Fibroblast of skin of scalp (primary cell): Measurements from ENCODE around the gene TMEM215. TPM values are rescaled to one million over a fixed set of nuclear protein-coding genes. Genes with fewer than 3 reads are reported as not detected.
A peak's percentile ranks its signal among the peaks of the same experiment; 100 is the strongest.
"Not testable (repeated sequence)": the region's sequence is repeated elsewhere in the genome, so short reads cannot be mapped to it uniquely, and the experiment has no call there.

Experiments
- DNase-seq: peaks from one replicate; pipeline ENCODE4 v3.0.0-alpha.2; 2013
- polyA plus RNA-seq, 2 experiments: library from polyadenylated mRNA; unstranded; fragments of 120-200 nt; gene quantifications; one replicate each; pipeline ENCODE4 v1.2.1, GENCODE V29; 2013; ENCODE audit not compliant: insufficient read length in 2 of 2

The TMEM215 gene, protein sequence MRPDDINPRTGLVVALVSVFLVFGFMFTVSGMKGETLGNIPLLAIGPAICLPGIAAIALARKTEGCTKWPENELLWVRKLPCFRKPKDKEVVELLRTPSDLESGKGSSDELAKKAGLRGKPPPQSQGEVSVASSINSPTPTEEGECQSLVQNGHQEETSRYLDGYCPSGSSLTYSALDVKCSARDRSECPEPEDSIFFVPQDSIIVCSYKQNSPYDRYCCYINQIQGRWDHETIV
- 0.04 TPM for polyA plus RNA-seq (2013, experiment 1 of 2; ENCODE audit: insufficient read length)
- polyA plus RNA-seq (2013, experiment 2 of 2; ENCODE audit: insufficient read length): 0.05 TPM

DNA sequence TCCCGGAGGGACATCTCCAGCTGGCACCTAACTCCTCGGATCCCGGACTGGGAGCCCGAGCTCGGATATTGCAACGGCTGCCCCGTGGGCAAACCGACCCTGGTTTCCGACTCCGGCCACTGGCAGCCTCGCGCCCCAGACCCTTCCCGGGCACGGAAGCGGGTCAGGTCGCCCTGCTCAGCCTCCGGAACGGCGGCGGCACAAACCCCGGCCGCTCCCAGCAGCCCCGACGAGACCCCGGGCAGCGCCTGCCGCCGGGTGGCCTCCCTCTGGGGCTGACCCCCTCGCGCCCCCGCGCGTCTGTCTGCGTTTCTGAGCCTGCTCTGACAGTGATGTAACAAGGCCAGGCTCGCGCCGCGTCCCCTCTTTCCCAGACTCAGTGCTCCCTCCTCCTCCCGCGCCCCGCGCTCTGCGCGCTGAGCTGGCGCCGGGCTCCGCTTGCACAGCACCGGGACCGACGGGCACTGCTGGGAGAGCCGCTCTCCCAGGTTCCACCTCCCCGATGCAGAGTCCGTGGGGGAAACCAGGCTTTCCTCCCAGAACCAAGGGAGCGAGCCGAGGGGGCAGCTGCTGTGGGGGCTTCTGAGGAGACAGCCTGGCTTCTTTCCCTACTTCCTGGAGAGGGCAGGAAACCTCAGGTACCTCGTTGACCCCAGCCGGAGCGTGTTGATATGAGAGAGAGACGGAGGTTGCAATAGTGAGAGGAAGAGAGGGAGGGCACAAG lies at the start of gene TMEM215:
TMEM215 (plus strand) TSS at position 373 of the 724 bp plus-strand sequence. CDS start 644 bp downstream, outside the sequence.
- peak; percentile 1 for DNase-seq

DNA sequence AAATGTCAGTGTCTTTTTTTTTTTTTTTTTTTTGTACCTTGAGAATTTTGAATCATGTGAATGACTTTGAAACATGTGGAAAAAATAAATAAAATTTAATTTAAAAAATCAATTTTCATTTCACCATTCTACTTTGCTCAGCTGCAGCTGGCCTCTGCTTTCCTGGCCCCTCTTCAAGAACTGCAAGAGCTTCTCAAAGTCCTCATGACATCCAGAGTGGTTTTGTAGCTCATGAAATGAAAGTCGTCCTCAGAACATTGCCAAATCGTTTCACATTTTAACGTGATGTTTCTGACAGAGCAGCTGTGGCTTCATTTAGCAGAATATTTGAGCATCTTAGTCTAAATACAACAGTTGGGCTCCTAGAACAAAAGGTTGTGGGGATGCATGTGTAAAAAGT lies 47.9 kb upstream of the TMEM215 start:
- DNase-seq: no peak

DNA sequence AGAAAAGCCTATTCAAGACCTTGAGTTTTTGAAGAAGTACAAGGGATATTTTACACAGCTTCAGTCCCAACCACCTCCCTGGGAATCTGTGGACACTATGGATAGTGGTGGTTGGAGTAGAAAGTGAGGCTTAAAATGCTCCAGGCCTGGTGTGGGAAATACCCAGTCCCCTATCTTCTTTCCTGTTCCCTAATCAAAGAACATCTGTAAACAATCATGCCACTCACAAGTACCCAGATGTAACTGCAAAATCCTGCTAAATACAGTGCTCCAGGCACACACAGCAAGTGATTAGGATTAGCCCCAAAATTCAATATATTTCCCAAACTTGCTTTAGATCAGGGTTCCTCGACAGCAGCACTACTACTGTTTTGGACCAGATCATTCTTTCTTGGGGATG lies 46.0 kb upstream of the TMEM215 start:
- DNase-seq: no peak

DNA sequence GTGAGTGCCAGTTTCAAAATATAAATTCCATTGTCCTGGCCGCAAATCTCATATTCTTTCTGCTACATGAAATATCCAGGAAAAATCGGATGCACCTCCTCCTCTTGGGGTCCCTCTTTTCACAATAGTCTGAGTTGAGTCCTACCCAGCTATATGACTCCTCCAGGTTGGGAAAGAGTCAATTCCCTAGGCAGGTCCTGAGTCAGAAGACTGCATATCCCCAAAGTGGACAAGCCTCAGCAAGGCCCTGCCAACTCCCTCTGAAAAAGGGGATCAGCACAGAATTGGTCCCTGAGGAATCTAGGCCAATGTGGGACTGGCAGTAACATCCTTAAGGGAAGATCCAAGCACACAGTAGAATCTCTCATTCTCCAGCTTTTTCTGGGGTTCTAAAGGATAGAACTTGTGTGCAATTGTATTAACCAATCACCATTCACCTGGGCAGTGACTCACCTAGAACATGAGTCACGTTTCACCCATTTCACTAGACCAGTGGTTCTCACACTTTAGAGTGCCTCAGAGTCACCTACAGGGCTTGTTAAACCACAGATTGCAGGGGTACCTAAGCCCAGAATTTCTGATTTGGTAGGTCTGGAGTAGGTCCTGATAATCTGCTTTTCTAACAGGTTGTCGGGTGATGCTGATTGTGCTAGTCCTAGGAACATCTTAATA lies 44.7 kb upstream of the TMEM215 start:
- no peak for DNase-seq

DNA sequence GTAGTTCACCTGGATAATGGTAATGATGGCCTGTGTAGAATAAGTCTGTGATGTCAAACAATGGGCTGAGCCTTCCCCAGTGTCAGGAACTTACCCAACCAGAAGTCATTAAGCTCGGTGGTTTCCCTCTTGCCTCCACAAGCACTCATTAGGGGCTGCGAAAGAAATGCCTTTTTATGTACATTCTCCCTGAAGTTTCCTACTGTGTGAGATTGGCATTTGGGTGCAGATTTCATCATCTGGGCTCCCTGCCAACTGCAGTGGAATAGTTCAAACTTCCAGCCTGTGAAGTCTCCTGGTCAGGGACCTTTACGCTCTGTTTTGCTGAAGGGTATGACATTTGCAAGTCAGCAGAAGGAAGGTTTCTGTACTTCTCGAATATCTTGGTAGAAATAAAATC lies 41.6 kb upstream of the TMEM215 start:
- peak; percentile 39 for DNase-seq

DNA sequence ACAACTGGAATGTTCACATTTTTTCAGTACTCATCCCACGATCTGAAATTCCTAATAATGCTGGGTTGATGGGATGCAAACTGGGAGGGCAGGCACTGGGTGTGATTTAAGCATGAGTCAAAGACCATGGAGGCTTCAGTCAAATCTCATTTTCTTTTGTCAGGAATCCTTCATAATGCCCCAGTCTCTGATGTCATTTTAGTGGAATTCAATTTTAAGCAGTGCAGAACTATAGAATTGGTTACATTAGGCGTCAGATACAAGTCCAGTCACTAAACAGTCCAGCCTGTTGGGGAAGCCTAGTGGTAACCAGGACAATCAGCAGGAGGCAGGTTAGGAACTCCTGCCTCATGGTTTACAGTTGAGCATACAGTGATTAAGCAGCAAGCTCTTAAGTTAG lies 41.0 kb upstream of the TMEM215 start:
- peak; percentile 69 for DNase-seq

DNA sequence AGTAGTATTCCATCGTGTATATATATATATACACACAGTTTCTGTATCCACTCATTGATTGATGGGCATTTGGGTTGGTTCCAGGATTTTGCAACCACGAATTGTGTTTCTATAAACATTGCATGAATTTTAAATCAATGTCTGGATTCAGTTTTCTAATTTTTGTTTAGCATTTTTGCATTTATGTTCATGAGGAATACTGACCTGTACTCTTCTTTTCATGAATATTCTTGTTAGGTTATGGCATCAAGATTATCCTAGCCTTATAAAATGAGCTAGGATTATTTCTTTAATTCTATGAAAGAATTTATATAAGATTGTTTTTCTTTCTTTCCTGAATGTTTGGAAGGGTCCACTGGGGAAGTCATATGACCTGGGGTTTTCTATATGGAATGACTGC lies 35.3 kb upstream of the TMEM215 start:
- DNase-seq: no peak

DNA sequence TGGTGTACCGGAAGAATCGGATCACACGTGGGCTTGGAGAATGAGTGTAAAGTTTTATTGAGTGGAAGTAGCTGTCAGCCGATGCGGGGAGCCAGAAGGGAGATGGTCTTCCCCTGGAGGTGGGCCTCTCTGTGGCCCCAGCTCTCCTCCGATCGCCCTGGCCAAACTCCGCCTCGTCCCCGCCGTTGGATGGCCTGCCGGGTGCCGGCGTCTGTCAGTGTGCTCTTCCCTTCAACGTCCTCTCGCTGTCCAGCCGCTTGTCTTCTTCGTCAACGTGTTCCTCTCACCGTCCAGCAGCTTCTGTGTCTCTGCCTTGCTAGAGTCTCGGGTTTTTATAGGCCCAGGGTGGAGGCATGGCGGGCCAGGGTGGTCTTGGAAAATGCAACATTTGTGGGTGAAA lies 27.6 kb upstream of the TMEM215 start:
- no peak for DNase-seq

DNA sequence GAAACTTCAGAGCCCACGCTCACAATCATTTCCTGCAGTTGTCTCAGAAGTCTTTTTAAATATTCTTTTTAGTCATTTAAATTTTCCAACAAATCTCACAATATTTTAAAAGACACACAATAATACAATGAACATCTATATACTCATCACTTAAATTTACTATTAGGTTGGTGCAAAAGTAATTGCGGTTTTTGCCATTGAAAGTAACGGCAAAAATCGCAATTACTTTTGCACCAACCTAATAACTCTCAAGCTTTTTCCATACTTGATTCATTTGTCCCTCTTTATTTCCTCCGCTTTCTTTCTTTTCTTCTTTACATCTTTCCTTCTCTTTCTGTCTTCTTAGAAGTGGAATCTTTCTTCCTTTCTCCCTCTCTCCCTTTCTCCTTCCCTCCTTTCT lies 19.2 kb upstream of the TMEM215 start:
- no peak for DNase-seq

DNA sequence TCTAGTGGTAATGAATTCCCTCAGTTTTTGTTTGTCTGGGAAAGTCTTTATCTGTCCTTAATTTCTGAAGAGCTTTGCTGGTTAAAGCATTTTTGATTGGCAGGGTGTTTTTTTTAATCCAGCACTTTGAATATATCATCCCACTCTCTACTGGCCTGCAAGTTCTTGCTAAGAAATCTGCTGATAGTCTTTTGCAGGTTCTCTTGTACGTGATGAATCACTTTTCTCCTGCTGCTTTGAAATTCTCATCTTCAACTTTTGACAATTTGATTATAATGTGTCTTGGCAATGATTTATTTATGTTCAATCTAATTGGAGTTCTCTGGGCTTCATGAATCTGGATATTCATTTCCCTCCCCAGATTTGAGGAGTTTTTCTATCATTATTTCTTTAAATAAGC lies 8.1 kb upstream of the TMEM215 start:
- no peak for DNase-seq

DNA sequence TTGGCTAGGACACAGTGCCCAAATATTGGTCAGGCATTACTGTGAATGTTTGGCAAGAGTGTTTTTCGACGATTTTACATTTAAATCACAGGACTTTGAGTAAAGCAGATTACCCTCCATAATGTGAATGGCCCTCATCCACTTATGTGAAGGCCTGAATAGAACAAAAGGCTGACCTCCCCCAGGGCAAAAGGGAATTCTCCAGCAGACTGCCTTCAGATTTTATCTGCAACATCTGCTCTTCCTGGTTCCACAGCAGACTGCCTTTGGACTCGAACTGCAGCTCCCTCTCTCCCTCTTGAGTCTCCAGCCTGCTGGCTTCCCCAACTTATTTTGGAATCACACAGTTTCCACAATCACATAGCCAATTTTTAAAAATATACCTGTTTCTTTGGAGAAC lies 7.1 kb upstream of the TMEM215 start:
- no peak for DNase-seq

DNA sequence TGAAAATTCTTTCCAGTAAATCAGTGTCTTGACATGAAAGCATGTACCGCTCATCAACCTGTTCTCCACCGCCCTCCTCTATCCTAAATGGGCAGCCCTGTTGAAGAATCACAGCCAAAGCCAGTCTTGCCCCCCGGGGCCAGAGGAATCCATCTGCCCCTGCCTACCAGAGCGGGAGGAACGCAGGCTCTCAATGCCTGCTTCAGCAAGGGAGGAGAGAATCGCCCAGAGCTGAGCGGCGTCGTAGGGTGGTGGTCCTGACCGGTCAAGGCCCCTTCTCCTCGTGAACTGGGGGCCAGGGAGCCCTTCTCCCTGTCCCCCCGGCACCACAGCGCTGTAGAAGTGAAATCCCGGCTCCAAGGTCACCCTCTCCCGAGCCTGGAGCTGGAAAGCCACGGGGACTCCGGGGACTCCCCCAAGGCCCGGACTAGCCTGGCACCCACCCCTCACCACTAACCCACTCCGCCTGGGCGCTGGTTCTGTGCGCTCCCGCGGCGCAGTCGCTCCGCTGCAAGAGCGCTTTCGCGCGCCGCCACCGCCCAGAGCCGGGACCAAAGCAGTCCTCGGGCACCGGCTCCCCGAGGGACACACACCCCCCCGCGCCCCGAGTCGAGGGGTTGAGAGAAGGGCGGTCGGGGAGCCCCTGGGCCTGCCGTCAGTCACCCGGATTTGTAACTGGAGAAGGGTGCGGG lies 718 bp upstream of the TMEM215 start:
- DNase-seq: no peak

DNA sequence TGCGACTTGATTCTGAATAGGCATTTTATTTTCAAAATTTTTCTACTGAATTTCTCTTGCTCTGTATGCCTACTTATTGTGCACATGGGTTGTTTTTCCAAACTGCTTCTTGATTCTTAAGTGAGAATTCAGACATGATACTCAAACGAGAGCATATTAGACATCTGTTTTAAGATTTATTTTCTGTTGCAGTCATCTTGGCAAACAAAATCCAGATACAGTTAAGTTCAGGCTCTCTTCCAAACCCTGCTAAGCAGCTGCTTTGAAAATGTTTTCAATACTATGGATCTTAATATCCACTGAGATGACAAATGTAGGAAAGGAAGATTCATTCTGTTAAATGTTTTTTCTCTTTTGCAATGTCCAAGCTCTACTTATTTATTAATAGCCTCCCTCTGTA lies 4.5 kb downstream of the TMEM215 start:
- no peak for DNase-seq

DNA sequence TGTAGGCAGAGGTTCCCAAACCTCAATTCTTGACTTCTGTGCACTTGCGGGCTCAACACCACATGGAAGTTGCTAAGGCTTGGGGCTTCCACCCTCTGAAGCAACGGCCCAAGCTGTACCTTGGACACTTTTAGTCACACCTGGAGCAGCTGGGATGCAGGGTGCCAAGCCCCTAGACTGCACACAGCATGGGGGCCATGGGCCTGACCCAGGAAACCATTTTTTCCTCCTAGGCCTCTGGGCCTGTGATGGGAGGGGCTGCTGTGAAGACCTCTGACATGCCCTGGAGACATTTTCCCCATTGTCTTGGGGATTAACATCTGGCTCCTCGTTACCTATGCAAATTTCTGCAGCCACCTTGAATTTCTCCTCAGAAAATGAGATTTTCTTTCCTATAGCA lies 12.7 kb downstream of the TMEM215 start:
- not testable (repeated sequence) for DNase-seq

DNA sequence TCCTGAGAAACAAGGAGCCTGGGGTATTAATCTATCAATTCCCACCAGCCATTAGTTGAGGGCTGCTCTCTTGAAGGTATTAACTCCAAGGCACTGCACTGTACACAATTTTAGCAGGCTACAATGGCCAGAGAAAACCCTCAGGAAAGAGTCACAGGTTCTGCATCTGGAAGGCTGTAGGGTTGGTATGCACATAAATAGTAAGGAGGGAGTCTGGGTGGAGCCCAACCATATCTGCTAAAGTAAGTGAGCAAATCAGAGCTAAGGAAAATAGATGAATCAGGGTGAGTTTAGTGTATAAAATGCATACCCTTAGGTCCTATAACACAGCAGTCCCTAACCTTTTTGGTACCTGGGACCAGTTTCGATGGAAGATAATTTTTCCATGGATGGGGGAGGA lies 18.2 kb downstream of the TMEM215 start:
- no peak for DNase-seq

DNA sequence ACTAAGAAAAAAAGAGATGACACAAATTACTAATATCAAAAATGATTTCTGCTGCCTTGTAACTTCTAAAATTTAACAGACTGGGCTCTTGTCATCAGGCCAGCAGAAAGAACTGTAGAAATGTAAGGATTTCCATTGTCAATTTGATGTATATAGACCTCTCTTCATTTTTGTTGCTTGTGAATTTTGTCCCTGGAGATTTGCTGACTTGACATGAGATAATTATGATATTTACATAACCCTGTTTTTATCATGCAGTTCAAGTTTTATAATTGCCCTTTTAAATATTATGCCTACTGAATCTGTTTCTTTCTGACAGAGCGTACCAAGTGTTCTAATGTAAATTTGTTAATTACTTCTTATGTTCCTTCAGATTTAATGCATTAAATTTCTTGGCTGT lies 23.9 kb downstream of the TMEM215 start:
- DNase-seq: no peak

DNA sequence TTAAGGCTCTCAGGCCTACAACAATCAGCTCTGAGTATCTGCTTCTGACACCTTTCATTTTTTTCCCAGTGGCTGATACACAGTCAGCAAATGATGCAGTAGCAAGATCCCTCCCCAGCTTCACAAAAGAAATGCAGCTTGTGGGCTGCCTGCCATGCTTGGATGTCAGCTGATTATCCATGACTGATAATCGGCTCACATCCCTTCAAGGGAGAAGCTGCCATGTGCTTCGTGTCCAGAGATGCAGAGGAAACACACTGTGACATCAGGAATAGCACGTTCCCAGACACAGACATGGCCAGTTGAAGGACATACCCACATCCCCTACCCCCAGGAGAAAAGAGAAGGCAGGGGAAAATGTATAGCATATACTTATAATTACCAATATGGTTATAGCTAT lies 27.9 kb downstream of the TMEM215 start:
- DNase-seq: no peak

DNA sequence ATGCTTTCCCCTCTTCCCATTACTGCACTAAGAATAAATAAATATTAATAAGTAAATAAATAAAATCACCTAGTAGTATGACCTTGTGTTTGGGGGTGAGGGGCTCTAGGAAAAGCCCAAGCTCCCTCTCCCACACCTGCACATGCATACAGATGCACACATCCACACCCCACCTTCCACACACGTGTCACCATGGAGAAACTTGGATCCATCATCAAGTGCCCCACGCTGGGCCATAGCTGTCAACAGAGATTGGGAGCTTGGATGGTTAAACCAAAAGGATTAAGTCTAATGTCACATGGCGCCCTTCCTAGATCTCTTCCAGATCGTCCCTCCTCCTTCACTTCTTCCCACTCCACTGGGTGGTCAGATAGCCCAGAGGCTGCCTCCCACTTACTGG lies 37.0 kb downstream of the TMEM215 start:
- no peak for DNase-seq

DNA sequence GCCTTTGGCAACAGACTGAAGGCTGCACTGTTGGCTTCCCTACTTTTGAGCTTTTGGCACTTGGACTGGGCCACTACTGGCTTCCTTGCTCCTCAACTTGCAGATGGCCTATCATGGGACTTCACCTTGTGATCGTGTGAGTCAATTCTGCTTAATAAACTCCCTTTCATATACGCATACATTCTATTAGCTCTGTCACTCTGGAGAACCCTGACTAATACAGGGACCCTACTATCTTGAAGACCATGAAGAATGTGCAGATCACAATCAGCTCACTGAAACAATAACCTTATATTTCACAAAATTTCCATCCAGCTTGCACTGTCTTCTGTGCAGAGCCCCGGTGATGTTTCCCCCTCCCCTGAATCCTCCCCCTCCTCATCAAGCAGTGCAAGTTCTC lies 39.8 kb downstream of the TMEM215 start:
- no peak for DNase-seq

DNA sequence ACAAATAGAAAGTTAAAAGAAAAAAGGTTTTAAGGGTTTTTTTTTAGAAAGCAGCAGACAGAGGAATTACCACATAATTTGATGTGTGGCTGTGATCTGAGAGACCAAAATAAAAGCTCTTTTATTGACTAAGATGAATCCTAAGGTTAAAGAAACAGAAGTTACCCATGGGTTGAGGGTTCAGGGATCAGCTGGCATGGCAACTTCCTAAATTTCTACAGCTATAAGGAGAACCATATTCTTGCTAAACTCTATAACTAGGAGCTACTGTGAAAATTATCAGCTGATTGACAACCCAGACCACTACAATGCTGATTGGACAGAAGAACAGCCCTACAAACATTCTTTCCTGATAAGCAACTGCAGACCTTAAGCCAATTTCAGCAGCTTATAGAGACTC lies 40.2 kb downstream of the TMEM215 start:
- no peak for DNase-seq

DNA sequence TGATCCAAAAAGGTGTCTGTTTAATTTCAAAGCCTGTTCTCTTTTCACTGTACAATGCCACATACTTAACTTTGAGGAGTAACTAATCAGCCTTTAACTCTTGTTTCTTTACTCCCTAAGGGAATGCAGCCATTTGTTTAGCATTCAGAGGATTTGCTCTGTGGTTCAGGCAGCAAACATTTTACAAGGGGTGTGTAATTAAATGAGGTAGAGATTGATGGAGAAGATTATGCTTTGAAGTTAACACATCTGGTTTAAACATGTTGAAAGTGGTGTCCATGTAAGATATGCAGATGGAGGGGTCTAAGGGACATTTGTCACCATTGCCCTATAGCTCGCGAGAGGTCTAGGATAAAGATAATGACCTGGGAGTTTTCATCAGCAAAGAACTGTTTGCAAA lies 41.9 kb downstream of the TMEM215 start:
- no peak for DNase-seq

DNA sequence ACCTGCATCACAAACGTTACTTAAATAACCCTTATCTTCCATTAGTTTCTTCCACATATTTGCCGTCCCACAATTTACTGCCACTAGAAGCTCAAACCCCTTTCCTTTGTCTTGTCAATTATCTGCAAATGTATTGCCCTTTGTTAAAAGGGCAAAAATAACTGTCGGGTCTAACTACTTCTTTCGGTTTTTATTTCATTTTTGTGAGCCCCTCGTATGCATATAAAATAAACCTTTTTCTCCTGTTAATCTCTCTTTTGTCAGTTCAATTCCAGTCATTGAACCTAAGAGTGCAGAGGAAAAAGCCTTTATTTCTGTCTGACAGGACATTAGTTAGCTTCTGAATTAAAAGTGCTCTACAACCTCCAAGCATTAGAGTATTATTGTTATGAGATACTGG lies 45.5 kb downstream of the TMEM215 start:
- no peak for DNase-seq

DNA sequence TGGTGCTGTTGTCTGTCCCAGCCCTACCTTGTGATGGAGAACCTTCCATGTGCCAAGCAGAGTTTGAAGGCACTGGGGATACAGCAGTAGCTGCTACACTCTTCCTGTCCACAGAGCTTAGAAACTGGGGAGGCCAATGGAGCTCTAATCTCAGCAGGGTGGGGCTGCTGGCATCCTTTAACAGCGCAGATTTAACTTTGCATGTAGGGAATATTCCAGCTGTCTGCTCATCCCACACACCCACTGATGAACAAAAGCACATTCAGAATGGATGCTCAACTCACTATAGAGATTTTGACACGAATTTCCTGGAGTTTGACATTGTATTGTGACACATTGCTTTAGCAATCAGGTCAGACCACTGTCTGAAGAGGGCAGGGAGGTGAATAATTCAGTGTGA lies 49.0 kb downstream of the TMEM215 start:
- no peak for DNase-seq
